HG03342 (cell line): ENCODE data around the gene ANKS1B.
"Not testable (repeated sequence)": the region's sequence is repeated elsewhere in the genome, so short reads cannot be mapped to it uniquely, and the experiment has no call there.

ENCODE experiments used
- ATAC-seq: cut with Tn5 transposase; IDR thresholded peaks from one replicate; pipeline ENCODE4 v1.9.1; 2021; ENCODE audit warnings: mild to moderate bottlenecking, moderate library complexity; ENCODE audit not compliant: unreplicated experiment

Gene ANKS1B

GRCh38 chr12:99389751-99390150 is 595.0 kb downstream of the ANKS1B start:
- ATAC-seq, result no peak

GRCh38 chr12:99388671-99389195 is 596.0 kb downstream of the ANKS1B start:
- ATAC-seq, result no peak

DNA sequence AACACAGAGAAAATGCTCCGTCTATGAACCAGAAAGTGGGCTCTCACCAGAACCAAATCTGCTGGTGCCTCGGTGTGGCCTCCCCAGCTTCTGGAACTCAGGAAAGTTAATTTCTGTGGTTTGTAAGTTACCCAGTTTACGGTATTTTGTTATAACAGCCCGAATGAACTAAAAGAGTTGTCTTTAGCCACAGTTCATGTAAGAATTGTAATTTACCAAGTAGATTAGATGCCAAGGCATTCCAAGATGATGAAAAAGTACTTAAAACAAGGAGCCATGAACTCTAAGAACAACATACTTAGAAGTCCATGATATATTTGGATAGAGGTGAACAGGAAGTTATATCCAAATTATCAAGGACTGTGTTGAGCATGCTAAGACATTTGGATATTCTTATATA is 597.1 kb downstream of the ANKS1B start:
- no peak for ATAC-seq

- peak; percentile 69 for ATAC-seq
These were observed 597.8 kb downstream of the ANKS1B start for GRCh38 chr12:99386907-99387306.

DNA sequence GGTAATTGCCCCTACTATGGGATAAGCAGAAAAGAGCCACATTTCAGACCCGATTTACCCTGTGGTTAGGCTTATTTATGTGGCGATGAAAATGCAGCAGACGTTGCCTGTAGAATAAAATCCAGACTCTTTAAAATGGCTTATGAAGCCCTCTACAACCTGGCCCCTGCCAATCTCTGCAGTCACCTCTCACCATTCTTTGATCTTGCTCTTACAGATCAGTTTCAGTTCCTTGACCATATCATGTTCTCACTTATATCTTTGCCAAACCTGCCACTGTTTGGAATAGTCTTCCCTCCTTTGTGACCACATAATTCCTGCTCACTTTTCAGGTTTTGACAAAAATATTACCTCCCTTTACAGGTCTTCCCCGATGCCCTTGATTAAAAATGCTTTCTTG is 601.5 kb downstream of the ANKS1B start:
- ATAC-seq, result no peak

GRCh38 chr12:99381992-99382391 is 602.7 kb downstream of the ANKS1B start:
- peak; percentile 90 for ATAC-seq

DNA sequence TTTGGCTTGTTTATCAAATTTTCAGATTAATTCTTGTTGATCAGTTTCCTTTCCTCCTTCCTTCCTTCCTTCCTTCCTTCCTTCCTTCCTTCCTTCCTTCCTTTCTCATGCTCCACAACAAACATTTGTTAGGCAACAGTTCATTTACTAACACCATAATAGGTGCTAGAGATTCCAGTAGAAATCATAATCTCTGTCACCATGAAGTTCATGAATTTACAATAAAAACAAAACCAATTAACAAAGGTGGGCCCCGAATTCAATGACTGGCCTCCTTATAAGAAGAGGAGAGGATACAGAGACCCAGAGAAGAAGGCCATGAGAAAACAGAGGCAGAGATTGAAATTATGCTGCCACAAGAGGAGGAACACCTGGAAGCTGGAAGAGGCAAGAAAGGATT is 604.0 kb downstream of the ANKS1B start:
- no peak for ATAC-seq

GRCh38 chr12:99374023-99374422 is 610.7 kb downstream of the ANKS1B start:
- no peak for ATAC-seq

GRCh38 chr12:99372257-99372920 is 612.3 kb downstream of the ANKS1B start:
- ATAC-seq, result no peak

- ATAC-seq, result no peak
These were observed 614.2 kb downstream of the ANKS1B start for GRCh38 chr12:99370421-99371138.

DNA sequence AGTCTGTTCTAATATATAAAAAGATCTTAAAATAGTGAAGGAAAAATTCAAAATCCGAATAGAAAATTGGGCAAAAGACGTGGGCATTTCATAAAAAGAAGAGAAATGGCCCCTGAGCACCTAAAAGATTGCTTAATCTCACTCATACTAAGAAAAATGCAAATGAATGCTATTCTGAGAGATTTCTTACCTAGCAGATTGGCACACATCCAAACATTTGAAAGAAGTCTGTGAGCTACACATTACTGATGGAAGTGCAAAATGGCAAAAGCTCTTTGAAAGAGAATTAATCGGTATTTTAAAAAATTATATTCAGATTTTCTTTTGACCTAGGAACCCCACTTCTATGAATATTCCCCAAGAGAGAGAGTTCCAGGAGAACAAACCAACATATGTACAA is 617.6 kb downstream of the ANKS1B start:
- no peak for ATAC-seq

- ATAC-seq, result no peak
These were observed 632.5 kb downstream of the ANKS1B start for GRCh38 chr12:99352269-99352668.

GRCh38 chr12:99343960-99344359 is 640.8 kb downstream of the ANKS1B start:
- no peak for ATAC-seq

DNA sequence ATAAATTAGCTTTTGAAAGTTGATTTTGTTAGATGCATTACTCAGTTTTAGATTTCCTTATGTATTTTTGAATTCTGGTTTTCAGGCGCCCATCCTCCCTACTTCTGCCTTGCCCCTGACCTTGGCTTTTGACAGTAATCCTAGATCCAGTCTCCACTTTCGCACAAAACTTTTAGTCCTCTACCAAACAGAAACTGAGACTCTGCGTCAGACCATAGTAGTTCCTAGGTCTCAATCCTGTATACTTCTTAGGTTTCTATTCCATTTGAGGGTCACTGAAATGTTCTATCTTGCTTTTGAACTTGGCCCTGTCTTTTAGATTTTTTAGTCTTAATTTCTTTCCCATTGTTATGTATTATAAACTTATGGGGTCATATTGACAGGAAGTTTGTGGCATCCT is 645.1 kb downstream of the ANKS1B start:
- ATAC-seq, result no peak

DNA sequence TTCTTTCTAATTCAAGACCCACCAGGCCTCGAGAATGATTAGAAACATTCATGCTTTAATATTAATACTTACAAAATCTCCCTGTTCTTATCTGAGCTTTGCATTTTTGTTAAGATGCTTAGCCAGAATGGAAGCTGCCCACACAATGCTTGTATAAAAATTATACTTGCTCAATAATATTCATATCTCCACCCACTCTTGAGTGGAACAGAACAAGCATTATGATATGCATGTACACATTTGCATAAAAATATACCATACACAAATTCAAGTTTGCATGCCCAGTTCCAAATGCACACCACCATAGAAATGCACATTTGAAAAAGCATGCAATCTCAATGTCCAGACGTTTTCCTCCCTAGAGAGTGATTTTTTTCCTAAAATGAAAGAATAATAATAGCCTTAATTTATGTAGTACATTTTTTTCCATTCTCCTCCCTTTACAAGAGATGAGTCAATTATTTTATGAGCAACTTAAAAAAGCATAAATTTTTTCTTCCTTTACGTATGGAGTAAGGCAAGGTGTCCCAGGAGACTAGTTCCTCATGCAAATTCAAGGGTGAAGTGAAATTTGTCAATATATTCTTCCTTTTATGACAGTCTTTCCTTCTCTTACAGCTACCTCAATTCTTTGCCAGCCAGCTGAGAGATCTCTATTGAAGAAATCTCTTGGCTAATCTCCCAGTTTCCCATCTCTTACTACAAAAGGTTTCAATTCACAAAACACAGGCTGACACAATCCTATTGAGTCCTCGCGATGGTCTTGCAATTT is 650.3 kb downstream of the ANKS1B start:
- ATAC-seq, result no peak

- no peak for ATAC-seq
These were observed 651.7 kb downstream of the ANKS1B start for GRCh38 chr12:99332936-99333591.

DNA sequence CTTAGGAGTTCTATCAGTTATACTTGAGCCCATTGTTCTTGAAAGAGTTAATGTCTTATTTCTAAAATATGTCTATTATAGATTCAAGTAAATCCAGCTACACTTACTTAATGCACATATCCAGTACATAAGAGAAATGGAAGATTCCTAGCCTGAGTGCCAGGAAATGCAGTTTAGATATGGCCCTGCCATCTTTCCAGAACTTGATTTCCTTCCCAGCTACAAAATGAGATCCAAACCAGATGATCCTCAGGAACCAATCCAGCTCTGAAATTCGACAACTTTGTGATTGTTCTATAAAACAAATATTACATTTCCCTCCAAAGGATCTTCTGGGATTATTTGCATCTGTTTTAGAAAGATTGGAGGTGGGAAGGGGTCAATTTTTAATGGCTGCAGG is 654.5 kb downstream of the ANKS1B start:
- ATAC-seq, result no peak

- not testable (repeated sequence) for ATAC-seq
These were observed 663.5 kb downstream of the ANKS1B start for GRCh38 chr12:99321210-99321609.

DNA sequence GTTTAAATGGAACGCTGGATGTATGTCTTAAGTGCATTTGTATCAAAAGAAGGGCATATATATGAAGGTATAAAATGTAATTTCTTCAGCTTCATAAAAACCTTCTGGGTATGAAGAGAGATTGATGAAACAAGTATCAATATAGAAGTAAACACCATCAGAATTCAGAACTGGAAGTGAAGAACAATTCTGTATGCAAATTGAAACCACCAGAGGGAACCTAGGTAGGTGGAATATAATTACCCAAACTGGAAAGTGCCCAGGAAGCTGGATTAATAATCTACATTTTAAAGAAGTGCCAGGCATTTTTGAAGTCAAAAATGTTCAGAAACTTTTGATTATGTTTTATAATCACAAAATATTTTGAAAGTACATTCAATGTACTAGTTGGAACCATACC is 673.4 kb downstream of the ANKS1B start:
- ATAC-seq, result no peak

DNA sequence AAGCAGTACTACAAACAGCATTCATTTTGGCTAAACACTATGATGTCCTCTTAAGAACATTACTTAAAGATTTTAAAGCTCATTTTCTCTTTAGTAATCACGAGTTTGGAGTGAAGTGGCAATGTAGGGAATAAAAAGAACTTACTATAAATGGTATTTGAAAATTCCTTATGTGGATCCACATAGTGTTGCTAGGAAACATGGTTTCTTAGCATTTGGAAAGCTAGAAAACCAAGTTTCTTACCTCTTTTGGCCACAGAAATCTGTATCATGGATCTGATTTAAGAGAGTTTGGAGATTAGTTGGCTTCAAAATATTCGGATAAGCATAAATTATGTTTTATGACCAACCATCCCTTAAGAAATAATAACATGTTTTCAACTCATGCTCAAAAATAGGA is 674.9 kb downstream of the ANKS1B start:
- no peak for ATAC-seq

DNA sequence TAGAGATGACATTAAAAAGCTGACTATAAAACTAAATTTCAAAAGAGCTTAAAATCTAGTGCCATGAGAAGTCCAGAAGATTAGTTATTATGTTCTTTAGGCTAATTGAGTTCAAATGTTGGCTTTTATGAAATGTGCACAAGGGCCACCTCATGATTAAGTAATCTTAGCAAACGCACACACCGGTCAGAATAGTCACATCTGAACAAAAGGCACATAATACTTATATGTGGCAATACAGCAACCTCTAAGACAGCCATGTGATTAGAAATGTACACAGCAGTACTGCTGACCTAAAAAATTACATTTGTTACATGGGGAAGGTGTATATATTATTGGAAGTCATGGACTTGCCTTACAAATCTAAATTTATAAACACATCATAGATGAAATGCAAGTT is 681.9 kb downstream of the ANKS1B start:
- ATAC-seq, result no peak
